ENCODE data around the gene SPRYD3.

DNA sequence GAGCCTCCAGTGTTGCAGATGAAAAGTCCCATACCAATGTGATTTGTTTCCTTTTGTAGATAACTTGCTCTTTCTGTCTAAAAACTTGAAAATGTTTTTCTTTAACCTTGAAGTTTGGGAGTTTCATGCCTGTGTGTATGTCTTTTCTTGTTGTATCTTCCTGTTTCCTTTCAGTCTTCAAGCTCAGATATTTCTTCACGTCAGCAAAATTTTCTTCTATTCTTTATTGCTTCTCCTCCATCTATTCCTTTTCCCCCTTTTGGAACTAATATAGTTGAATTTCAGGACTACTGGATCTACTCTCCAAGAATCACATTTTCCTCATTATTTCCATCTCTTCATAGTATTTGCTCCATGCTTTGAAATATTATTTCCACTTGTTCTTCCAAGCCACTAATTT is 48.0 kb upstream of the SPRYD3 start:
- TF ChIP-seq EP300 (IDR thresholded peaks at IDR 0.05; ENCODE audit: low read depth) (no peak), POLR2A (IDR thresholded peaks at IDR 0.05) (no peak), POLR2AphosphoS5 (IDR thresholded peaks at IDR 0.05) (no peak)
- TF ChIP-seq, protein P1, sequence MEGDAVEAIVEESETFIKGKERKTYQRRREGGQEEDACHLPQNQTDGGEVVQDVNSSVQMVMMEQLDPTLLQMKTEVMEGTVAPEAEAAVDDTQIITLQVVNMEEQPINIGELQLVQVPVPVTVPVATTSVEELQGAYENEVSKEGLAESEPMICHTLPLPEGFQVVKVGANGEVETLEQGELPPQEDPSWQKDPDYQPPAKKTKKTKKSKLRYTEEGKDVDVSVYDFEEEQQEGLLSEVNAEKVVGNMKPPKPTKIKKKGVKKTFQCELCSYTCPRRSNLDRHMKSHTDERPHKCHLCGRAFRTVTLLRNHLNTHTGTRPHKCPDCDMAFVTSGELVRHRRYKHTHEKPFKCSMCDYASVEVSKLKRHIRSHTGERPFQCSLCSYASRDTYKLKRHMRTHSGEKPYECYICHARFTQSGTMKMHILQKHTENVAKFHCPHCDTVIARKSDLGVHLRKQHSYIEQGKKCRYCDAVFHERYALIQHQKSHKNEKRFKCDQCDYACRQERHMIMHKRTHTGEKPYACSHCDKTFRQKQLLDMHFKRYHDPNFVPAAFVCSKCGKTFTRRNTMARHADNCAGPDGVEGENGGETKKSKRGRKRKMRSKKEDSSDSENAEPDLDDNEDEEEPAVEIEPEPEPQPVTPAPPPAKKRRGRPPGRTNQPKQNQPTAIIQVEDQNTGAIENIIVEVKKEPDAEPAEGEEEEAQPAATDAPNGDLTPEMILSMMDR (IDR thresholded peaks at IDR 0.05) = no peak

Measured in transverse colon (tissue), 4 donors.